Mammary epithelial cell (primary cell): ENCODE results near the gene ARNT2.

Experiments
- CTCF ChIP-seq, 2 donors: IDR thresholded peaks in 1 of 2; conservative IDR thresholded peaks in 1 of 2; 2 replicates each; pipeline ENCODE4 v1.5.1; 2011 to 2012; ENCODE audit warnings: inconsistent platforms in 2 of 2, low read length in 2 of 2, mild to moderate bottlenecking in 2 of 2, control low read depth in 1 of 2, low read depth in 1 of 2; ENCODE audit not compliant: insufficient read depth in 1 of 2; ENCODE audit errors: extremely low read depth in 1 of 2
- EZH2 ChIP-seq: IDR thresholded peaks from 2 replicates; pipeline ENCODE4 v1.6.1; 2012; ENCODE audit warnings: low read length, inconsistent platforms, borderline replicate concordance

- no peak for TF ChIP-seq CTCF (conservative IDR thresholded peaks at IDR 0.05 in 1 of 2, IDR thresholded peaks at IDR 0.05 in 1 of 2; ENCODE audit: extremely low read depth in 1 of 2, insufficient read depth in 1 of 2, low read depth in 1 of 2, low read length in 2 of 2)
- TF ChIP-seq EZH2 = no peak
Observed at GRCh38 chr15:80578871-80579270, 174.7 kb downstream of the ARNT2 start.
